Endothelial cell of umbilical vein (primary cell): Measurements from ENCODE around the gene SUZ12. TPM values are rescaled to one million over a fixed set of nuclear protein-coding genes. Genes with fewer than 3 reads are reported as not detected.

ENCODE experiments used
- BruUV-seq: library from RNA; stranded (reverse); fragments of 400-500 nt; replicated peaks from 2 replicates; lab custom pipeline; 2021; lab: Mats Ljungman, UMichigan
- CTCF ChIA-PET: fragments of 300-600, 350-600 bp; sonication (Branson Sonifier 250); formaldehyde crosslinking; loops from one replicate; lab custom pipeline; 2021; ENCODE audit warnings: antibody characterized with exemption, inconsistent platforms; lab: Charles Lee
- POLR2A ChIA-PET: fragments of 300-600, 350-600 bp; sonication (Branson Sonifier 250); formaldehyde crosslinking; loops from one replicate; lab custom pipeline; 2021; ENCODE audit warnings: antibody characterized with exemption, inconsistent platforms; lab: Charles Lee
- DNase-seq: peaks from one replicate; pipeline ENCODE4 v3.0.0-alpha.2; 2011; ENCODE audit warnings: low read depth, low spot score
- FAIRE-seq: peaks from 2 replicates; lab custom pipeline; 2011; peaks lifted over from hg19 to GRCh38; lab: Jason Lieb, UNC
- H2AFZ ChIP-seq: 2 replicates; pipeline ENCODE4 v1.6.0; 2012; ENCODE audit warnings: low read depth, low read length, control low read depth, inconsistent platforms
- H3K27ac ChIP-seq: 2 replicates; pipeline ENCODE4 v1.5.1; 2011; ENCODE audit warnings: low read depth, mild to moderate bottlenecking, control low read depth, low read length, moderate library complexity; ENCODE audit not compliant: insufficient read depth
- H3K27me3 ChIP-seq, 2 experiments: 2 replicates each; pipeline versions ENCODE4 v1.6.0 to v1.6.1; 2011; ENCODE audit warnings: low read length in 2 of 2, mixed read lengths in 1 of 2; ENCODE audit not compliant: control insufficient read depth in 2 of 2, insufficient read depth in 2 of 2
- H3K36me3 ChIP-seq, 2 experiments: 2 replicates in 1 of 2; 3 replicates in 1 of 2; pipeline ENCODE4 v1.5.1; 2011; ENCODE audit warnings: low read length in 2 of 2, mild to moderate bottlenecking in 1 of 2, moderate library complexity in 1 of 2; ENCODE audit not compliant: control insufficient read depth in 2 of 2, insufficient read depth in 2 of 2; ENCODE audit errors: extremely low read depth in 1 of 2
- H3K4me1 ChIP-seq: 3 replicates; pipeline ENCODE4 v1.5.1; 2011; ENCODE audit warnings: mild to moderate bottlenecking, low read length; ENCODE audit not compliant: control insufficient read depth, insufficient read depth; ENCODE audit errors: extremely low read depth
- H3K4me2 ChIP-seq: 2 replicates; pipeline ENCODE4 v1.6.1; 2011; ENCODE audit warnings: low read length, control low read depth, mixed read lengths; ENCODE audit not compliant: insufficient read depth
- H3K4me3 ChIP-seq, 3 experiments: fragments of 200-600 bp in 1 of 3; sonication (generic), shearing (Covaris generic) in 1 of 3; replicated peaks in 1 of 3; 2 replicates each; pipeline ENCODE4 v1.5.1; 2011 to 2016; ENCODE audit warnings: control low read depth in 3 of 3, low read length in 3 of 3, mild to moderate bottlenecking in 2 of 3, inconsistent platforms in 1 of 3, low read depth in 1 of 3, moderate library complexity in 1 of 3; ENCODE audit not compliant: insufficient read depth in 1 of 3
- H3K79me2 ChIP-seq: 2 replicates; pipeline ENCODE4 v1.6.0; 2012; ENCODE audit warnings: low read length, inconsistent platforms; ENCODE audit not compliant: control insufficient read depth, insufficient read depth
- H3K9ac ChIP-seq: replicated peaks from 2 replicates; pipeline ENCODE3; 2011; ENCODE audit warnings: low read length, control low read depth; ENCODE audit not compliant: insufficient read depth; ENCODE audit errors: extremely low read depth
- H3K9me1 ChIP-seq: replicated peaks from 3 replicates; pipeline ENCODE4 v1.6.0; 2011; ENCODE audit warnings: mild to moderate bottlenecking, low read length; ENCODE audit not compliant: control insufficient read depth, insufficient read depth; ENCODE audit errors: extremely low read depth
- H3K9me3 ChIP-seq: replicated peaks from 2 replicates; pipeline ENCODE4 v1.5.1; 2012; ENCODE audit warnings: low read length, inconsistent platforms; ENCODE audit not compliant: control insufficient read depth, insufficient read depth
- H4K20me1 ChIP-seq: replicated peaks from 2 replicates; pipeline ENCODE3; 2011; ENCODE audit warnings: mild to moderate bottlenecking, low read length; ENCODE audit not compliant: control insufficient read depth, insufficient read depth; ENCODE audit errors: extremely low read depth
- EZH2 ChIP-seq: IDR thresholded peaks from 2 replicates; pipeline ENCODE4 v1.6.1; 2012; ENCODE audit warnings: borderline replicate concordance, low read depth, mild to moderate bottlenecking, moderate library complexity, low read length, inconsistent platforms; ENCODE audit not compliant: severe bottlenecking
- FOS ChIP-seq: IDR thresholded peaks from 2 replicates; pipeline ENCODE4 v1.6.1; 2011; ENCODE audit warnings: mild to moderate bottlenecking, low read length, moderate library complexity, borderline replicate concordance; ENCODE audit not compliant: insufficient read depth
- GATA2 ChIP-seq: IDR thresholded peaks from 2 replicates; pipeline ENCODE4 v1.7.0; 2011; ENCODE audit warnings: low read depth, mild to moderate bottlenecking, moderate library complexity, mixed read lengths, low read length; ENCODE audit not compliant: insufficient read length, insufficient read depth
- JUN ChIP-seq: IDR thresholded peaks from 2 replicates; pipeline ENCODE4 v1.6.1; 2011; ENCODE audit warnings: borderline replicate concordance, low read depth; ENCODE audit not compliant: insufficient read length, insufficient read depth
- MYC ChIP-seq: IDR thresholded peaks from one replicate; pipeline ENCODE4 v1.6.1; 2011; ENCODE audit warnings: mild to moderate bottlenecking, low read depth, low read length
- POLR2A ChIP-seq: IDR thresholded peaks from 2 replicates; pipeline ENCODE4 v1.6.1; 2012; ENCODE audit warnings: low read depth, mild to moderate bottlenecking, control low read depth, low read length
- POLR2AphosphoS5 ChIP-seq: IDR thresholded peaks from 2 replicates; pipeline ENCODE4 v1.6.1; 2012; ENCODE audit warnings: low read depth, mild to moderate bottlenecking, control low read depth, low read length, moderate library complexity; ENCODE audit not compliant: insufficient read depth
- dilution Hi-C: fragments of 300-500 bp; cut with MboI; formaldehyde crosslinking; loops from one replicate; pipeline ENCODE4 v1.15.0; 2019; ENCODE audit warnings: low sequenced_read_pairs; ENCODE audit not compliant: extremely low pct_ligation_motif_present
- intact Hi-C: fragments of 100-400 bp; cut with micrococcal nuclease; formaldehyde crosslinking; loops from one replicate; pipeline ENCODE4 v1.10.0; 2022
- polyA plus RNA-seq, 4 experiments: library from polyadenylated mRNA; depleted of rRNA in 3 of 4; stranded (reverse) in 3 of 4; unstranded in 1 of 4; fragments of >200 nt; gene quantifications; 2 replicates each; pipeline versions ENCODE4 v1.2.1 to v1.2.3, GENCODE V29; 2011 to 2012; ENCODE audit warnings: missing spikeins in 1 of 4
- total RNA-seq: library from RNA; stranded (reverse); gene quantifications from 2 replicates; pipeline ENCODE4 v1.2.3, GENCODE V29; 2021
- TF ChIP-seq, protein P1 (sequence below): IDR thresholded peaks from 2 replicates; pipeline ENCODE4 v1.6.1; 2011; ENCODE audit not compliant: insufficient read depth, insufficient read length
- TF ChIP-seq, protein P2 (sequence below), 2 donors: IDR thresholded peaks; 1 replicate in 1 of 2; 2 replicates in 1 of 2; pipeline ENCODE4 v1.5.1; 2011; ENCODE audit warnings: low read length in 2 of 2, mild to moderate bottlenecking in 2 of 2, moderate library complexity in 2 of 2, control low read depth in 1 of 2, inconsistent platforms in 1 of 2, low read depth in 1 of 2; ENCODE audit not compliant: insufficient read depth in 1 of 2; ENCODE audit errors: extremely low read depth in 1 of 2

The SUZ12 gene
- total and polyA plus RNA-seq, 2 donors (not counting 3 experiments of a cell fraction or from before 2014, with no cell fraction given): 7.8 to 30.9 TPM

DNA sequence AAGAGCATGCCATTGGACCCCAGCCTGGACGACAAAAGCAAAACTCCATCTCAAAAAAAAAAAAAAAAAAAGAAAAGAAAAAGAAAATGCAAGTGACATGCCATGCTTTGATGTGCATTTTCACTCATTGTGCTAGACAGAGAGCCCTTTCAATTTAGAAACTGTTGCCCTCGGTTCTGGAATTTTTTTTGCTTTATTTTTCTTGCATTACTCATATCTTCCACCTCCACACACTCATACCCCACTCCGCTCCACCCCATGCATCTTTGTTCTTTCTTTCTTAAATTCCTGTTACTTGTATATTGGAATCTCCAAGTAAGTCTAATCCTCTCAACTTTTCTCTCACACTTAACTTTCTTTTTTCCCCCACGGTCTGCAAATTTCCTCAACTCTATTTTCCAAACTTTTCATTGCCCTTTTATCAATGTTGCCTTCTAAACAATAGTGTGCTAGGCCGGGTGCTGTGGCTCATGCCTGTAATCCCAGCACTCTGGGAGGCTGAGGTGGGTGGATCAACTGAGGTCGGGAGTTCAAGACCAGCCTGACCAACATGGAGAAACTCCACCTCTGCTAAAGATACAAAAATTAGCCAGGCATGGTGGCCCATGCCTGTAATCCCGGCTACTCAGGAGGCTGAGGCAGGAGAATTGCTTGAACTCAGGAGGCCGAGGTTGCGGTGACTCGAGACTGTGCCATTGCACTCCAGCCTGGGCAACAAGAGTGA lies 16.8 kb upstream of the SUZ12 start:
- H3K36me3 ChIP-seq: no peaks in the 10 kb centered on the region
- TF ChIP-seq, protein P1, sequence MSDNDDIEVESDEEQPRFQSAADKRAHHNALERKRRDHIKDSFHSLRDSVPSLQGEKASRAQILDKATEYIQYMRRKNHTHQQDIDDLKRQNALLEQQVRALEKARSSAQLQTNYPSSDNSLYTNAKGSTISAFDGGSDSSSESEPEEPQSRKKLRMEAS: no peak
- TF ChIP-seq GATA2: no peak
- TF ChIP-seq EZH2: no peak
- no peak for TF ChIP-seq JUN
- no peak for TF ChIP-seq POLR2AphosphoS5
- TF ChIP-seq FOS: no peak
- TF ChIP-seq, protein P2, sequence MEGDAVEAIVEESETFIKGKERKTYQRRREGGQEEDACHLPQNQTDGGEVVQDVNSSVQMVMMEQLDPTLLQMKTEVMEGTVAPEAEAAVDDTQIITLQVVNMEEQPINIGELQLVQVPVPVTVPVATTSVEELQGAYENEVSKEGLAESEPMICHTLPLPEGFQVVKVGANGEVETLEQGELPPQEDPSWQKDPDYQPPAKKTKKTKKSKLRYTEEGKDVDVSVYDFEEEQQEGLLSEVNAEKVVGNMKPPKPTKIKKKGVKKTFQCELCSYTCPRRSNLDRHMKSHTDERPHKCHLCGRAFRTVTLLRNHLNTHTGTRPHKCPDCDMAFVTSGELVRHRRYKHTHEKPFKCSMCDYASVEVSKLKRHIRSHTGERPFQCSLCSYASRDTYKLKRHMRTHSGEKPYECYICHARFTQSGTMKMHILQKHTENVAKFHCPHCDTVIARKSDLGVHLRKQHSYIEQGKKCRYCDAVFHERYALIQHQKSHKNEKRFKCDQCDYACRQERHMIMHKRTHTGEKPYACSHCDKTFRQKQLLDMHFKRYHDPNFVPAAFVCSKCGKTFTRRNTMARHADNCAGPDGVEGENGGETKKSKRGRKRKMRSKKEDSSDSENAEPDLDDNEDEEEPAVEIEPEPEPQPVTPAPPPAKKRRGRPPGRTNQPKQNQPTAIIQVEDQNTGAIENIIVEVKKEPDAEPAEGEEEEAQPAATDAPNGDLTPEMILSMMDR (IDR thresholded peaks at IDR 0.05; ENCODE audit: extremely low read depth in 1 of 2, insufficient read depth in 1 of 2, low read depth in 1 of 2, low read length in 2 of 2): no peak
- TF ChIP-seq POLR2A: no peak
- TF ChIP-seq MYC: no peak
- no peaks in the 10 kb centered on the region for H3K9me3 ChIP-seq
- FAIRE-seq: no peak
- no peak overlapping the region for H3K27ac ChIP-seq
- no peak overlapping the region for H2AFZ ChIP-seq
- H3K9me1 ChIP-seq: no peaks in the 10 kb centered on the region
- H3K79me2 ChIP-seq: no peaks in the 10 kb centered on the region
- H4K20me1 ChIP-seq: no peaks in the 10 kb centered on the region
- no peak overlapping the region for H3K9ac ChIP-seq
- H3K4me3 ChIP-seq: no peak overlapping the region
- H3K27me3 ChIP-seq: no peaks in the 10 kb centered on the region
- ChIA-PET POLR2A (no interaction called here), CTCF (no interaction called here)
- H3K4me1 ChIP-seq: peaks cover 4% of the 10 kb centered on the region
- dilution Hi-C loops: no loop called here
- H3K4me2 ChIP-seq: no peak overlapping the region
- no peak for DNase-seq
- intact Hi-C loops: no loop called here
- BruUV-seq: no TSS peak
